RWPE2 (cell line): ENCODE data around the gene NCK1.
A peak's percentile ranks its signal among the peaks of the same experiment; 100 is the strongest.

Experiments
- ATAC-seq: fragments of 200-7000 bp; cut with Tn5 transposase; 3 replicates; pipeline ENCODE4 v1.9.1; 2021; ENCODE audit warnings: low read depth
- DNase-seq: peaks from one replicate; pipeline ENCODE4 v3.0.0-alpha.2; 2020; ENCODE audit warnings: low spot score
- H3K27ac ChIP-seq: fragments of 450-650 bp; 2 replicates; pipeline ENCODE4 v1.5.1; 2017; ENCODE audit warnings: mild to moderate bottlenecking; ENCODE audit not compliant: poor library complexity, severe bottlenecking
- H3K27me3 ChIP-seq: fragments of 250-450 bp; sonication (Bioruptor Pico); 2 replicates; pipeline ENCODE4 v1.5.1; 2021; ENCODE audit warnings: mild to moderate bottlenecking, moderate library complexity; ENCODE audit not compliant: insufficient read depth, poor library complexity, severe bottlenecking
- H3K36me3 ChIP-seq: fragments of 250-450 bp; sonication (Bioruptor Pico); 2 replicates; pipeline ENCODE4 v1.5.1; 2020; ENCODE audit warnings: low read depth, mild to moderate bottlenecking, moderate library complexity
- H3K4me1 ChIP-seq: fragments of 250-450 bp; sonication (Bioruptor Pico); 2 replicates; pipeline ENCODE4 v1.5.1; 2021; ENCODE audit warnings: mild to moderate bottlenecking, moderate library complexity; ENCODE audit not compliant: insufficient read depth, poor library complexity, severe bottlenecking
- H3K4me3 ChIP-seq: fragments of 250-450 bp; sonication (Bioruptor Pico); 2 replicates; pipeline ENCODE4 v1.5.1; 2021; ENCODE audit warnings: mild to moderate bottlenecking, moderate library complexity; ENCODE audit not compliant: severe bottlenecking
- H3K9me3 ChIP-seq: fragments of 250-450 bp; sonication (Bioruptor Pico); 2 replicates; pipeline ENCODE4 v1.5.1; 2021; ENCODE audit warnings: mild to moderate bottlenecking, moderate library complexity; ENCODE audit not compliant: severe bottlenecking
- CTCF ChIP-seq: fragments of 450-650 bp; IDR thresholded peaks from one replicate; pipeline ENCODE4 v1.5.1; 2017; ENCODE audit warnings: mild to moderate bottlenecking, moderate library complexity; ENCODE audit not compliant: poor library complexity, severe bottlenecking

Gene NCK1

GRCh38 chr3:136844724-136845123 lies 17.3 kb upstream of the NCK1 start:
- Histone ChIP-seq H3K27me3 (no peaks in the 10 kb centered on the region), H3K36me3 (peaks cover 6% of the 10 kb centered on the region; the same call in 1 of the 2 replicates), H3K4me3 (no peak overlapping the region), H3K4me1 (no peaks in the 10 kb centered on the region), H3K9me3 (no peaks in the 10 kb centered on the region), H3K27ac (no peak overlapping the region)
- ATAC-seq (no peak), DNase-seq (no peak)
- no peak for TF ChIP-seq CTCF

GRCh38 chr3:136852180-136852579 lies 9.8 kb upstream of the NCK1 start:
- no peak for TF ChIP-seq CTCF
- H3K27me3 ChIP-seq, result no peaks in the 10 kb centered on the region
- H3K4me1 ChIP-seq, result no peaks in the 10 kb centered on the region
- H3K9me3 ChIP-seq, result no peaks in the 10 kb centered on the region
- H3K4me3 ChIP-seq, result no peak overlapping the region
- no peak for DNase-seq
- no peak overlapping the region for H3K27ac ChIP-seq
- H3K36me3 ChIP-seq, result peaks cover 5% of the 10 kb centered on the region; the same call in 1 of the 2 replicates
- no peak for ATAC-seq

- no peak for TF ChIP-seq CTCF
- DNase-seq (no peak), ATAC-seq (no peak)
- no peaks in the 10 kb centered on the region for H3K9me3 ChIP-seq
- peaks cover 3% of the 10 kb centered on the region for H3K4me1 ChIP-seq
- peaks cover 5% of the 10 kb centered on the region; the same call in 1 of the 2 replicates for H3K36me3 ChIP-seq
- no peak overlapping the region for H3K4me3 ChIP-seq
- H3K27ac ChIP-seq, result no peak overlapping the region
- H3K27me3 ChIP-seq, result no peaks in the 10 kb centered on the region
These were observed 5.3 kb upstream of the NCK1 start for GRCh38 chr3:136856665-136857064.

GRCh38 chr3:136858381-136858780 lies 3.6 kb upstream of the NCK1 start:
- Histone ChIP-seq H3K9me3 (no peaks in the 10 kb centered on the region), H3K4me3 (no peak overlapping the region), H3K4me1 (peaks cover 3% of the 10 kb centered on the region), H3K27ac (no peak overlapping the region), H3K27me3 (no peaks in the 10 kb centered on the region), H3K36me3 (peaks cover 5% of the 10 kb centered on the region; the same call in 1 of the 2 replicates)
- ATAC-seq (no peak), DNase-seq (no peak)
- no peak for TF ChIP-seq CTCF

GRCh38 chr3:136860541-136860940 lies 1.5 kb upstream of the NCK1 start:
- H3K9me3 ChIP-seq, result no peaks in the 10 kb centered on the region
- peak overlapping the region; percentile 51 for H3K4me3 ChIP-seq
- no peaks in the 10 kb centered on the region for H3K27me3 ChIP-seq
- H3K4me1 ChIP-seq, result peaks cover 7% of the 10 kb centered on the region
- H3K36me3 ChIP-seq, result peaks cover 6% of the 10 kb centered on the region
- DNase-seq (no peak), ATAC-seq (no peak)
- no peak for TF ChIP-seq CTCF
- H3K27ac ChIP-seq, result no peak overlapping the region
